Astrocyte (in vitro differentiated cells and primary cell): ENCODE measurements around the gene GJD2.

ENCODE experiments used
- EZH2 ChIP-seq: IDR thresholded peaks from 2 replicates; pipeline ENCODE4 v1.6.1; 2012; ENCODE audit warnings: mild to moderate bottlenecking, low read length, inconsistent platforms; ENCODE audit not compliant: insufficient read depth
- TF ChIP-seq, protein P1 (sequence below): IDR thresholded peaks from 2 replicates; pipeline ENCODE4 v1.5.1; 2011; ENCODE audit warnings: low read depth, mild to moderate bottlenecking, inconsistent platforms, low read length, moderate library complexity; ENCODE audit not compliant: insufficient read depth

DNA sequence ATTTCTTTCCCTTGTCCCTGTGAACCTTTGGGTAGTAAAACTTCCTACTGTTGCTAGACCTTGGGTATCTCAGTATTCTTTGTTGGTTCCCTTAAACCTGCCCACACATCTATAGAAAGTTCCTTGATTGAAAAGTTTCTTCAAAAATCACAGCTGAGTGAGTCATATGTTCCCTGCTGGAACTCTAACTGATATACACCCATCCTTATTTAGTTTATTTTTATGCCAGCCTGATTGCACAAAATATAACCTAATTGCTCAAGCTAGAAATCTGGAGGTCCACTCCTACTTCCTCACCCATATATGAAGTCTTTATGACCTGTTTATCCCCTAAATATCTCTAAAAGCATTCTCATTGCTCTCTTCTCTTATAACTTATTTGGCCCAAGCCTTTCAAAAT is 13.7 kb upstream of the GJD2 start:
- TF ChIP-seq, protein P1, sequence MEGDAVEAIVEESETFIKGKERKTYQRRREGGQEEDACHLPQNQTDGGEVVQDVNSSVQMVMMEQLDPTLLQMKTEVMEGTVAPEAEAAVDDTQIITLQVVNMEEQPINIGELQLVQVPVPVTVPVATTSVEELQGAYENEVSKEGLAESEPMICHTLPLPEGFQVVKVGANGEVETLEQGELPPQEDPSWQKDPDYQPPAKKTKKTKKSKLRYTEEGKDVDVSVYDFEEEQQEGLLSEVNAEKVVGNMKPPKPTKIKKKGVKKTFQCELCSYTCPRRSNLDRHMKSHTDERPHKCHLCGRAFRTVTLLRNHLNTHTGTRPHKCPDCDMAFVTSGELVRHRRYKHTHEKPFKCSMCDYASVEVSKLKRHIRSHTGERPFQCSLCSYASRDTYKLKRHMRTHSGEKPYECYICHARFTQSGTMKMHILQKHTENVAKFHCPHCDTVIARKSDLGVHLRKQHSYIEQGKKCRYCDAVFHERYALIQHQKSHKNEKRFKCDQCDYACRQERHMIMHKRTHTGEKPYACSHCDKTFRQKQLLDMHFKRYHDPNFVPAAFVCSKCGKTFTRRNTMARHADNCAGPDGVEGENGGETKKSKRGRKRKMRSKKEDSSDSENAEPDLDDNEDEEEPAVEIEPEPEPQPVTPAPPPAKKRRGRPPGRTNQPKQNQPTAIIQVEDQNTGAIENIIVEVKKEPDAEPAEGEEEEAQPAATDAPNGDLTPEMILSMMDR, result no peak
- no peak for TF ChIP-seq EZH2
